Femur (tissue), 1 donor: Measurements from ENCODE around the gene BABAM2.
"Not testable (repeated sequence)": the region's sequence is repeated elsewhere in the genome, so short reads cannot be mapped to it uniquely, and the experiment has no call there.

ENCODE experiments used
- DNase-seq: peaks from one replicate; pipeline ENCODE4 v3.0.0-alpha.2; 2017

BABAM2 gene

GRCh38 chr2:27988306-27988705 is 97.8 kb downstream of the BABAM2 start:
- no peak for DNase-seq

GRCh38 chr2:27988718-27989117 is 98.2 kb downstream of the BABAM2 start:
- no peak for DNase-seq

GRCh38 chr2:27989149-27989548 is 98.6 kb downstream of the BABAM2 start:
- DNase-seq, result no peak

- DNase-seq, result no peak
These were observed 99.6 kb downstream of the BABAM2 start for GRCh38 chr2:27990030-27990590.

- no peak for DNase-seq
These were observed 100.6 kb downstream of the BABAM2 start for GRCh38 chr2:27991146-27991545.

GRCh38 chr2:27992787-27993401 is 102.4 kb downstream of the BABAM2 start:
- DNase-seq, result no peak

GRCh38 chr2:27993402-27993787 is 102.9 kb downstream of the BABAM2 start:
- no peak for DNase-seq

GRCh38 chr2:27993950-27994728 is 103.6 kb downstream of the BABAM2 start:
- DNase-seq, result no peak

- no peak for DNase-seq
These were observed 105.8 kb downstream of the BABAM2 start for GRCh38 chr2:27996156-27996922.

- DNase-seq, result no peak
These were observed 109.8 kb downstream of the BABAM2 start for GRCh38 chr2:28000287-28000686.

GRCh38 chr2:28002181-28002580 is 111.7 kb downstream of the BABAM2 start:
- DNase-seq, result no peak

GRCh38 chr2:28004086-28004485 is 113.6 kb downstream of the BABAM2 start:
- no peak for DNase-seq

- DNase-seq, result peak; percentile 27
These were observed 119.2 kb downstream of the BABAM2 start for GRCh38 chr2:28009732-28010131.

GRCh38 chr2:28011322-28011737 is 120.8 kb downstream of the BABAM2 start:
- DNase-seq, result no peak

GRCh38 chr2:28018474-28018873 is 127.9 kb downstream of the BABAM2 start:
- DNase-seq, result not testable (repeated sequence)

- not testable (repeated sequence) for DNase-seq
These were observed 129.0 kb downstream of the BABAM2 start for GRCh38 chr2:28019521-28019920.

GRCh38 chr2:28021898-28022297 is 131.4 kb downstream of the BABAM2 start:
- DNase-seq, result no peak

GRCh38 chr2:28025123-28025522 is 134.6 kb downstream of the BABAM2 start:
- no peak for DNase-seq

GRCh38 chr2:28026230-28026629 is 135.7 kb downstream of the BABAM2 start:
- not testable (repeated sequence) for DNase-seq

GRCh38 chr2:28028025-28028424 is 137.5 kb downstream of the BABAM2 start:
- no peak for DNase-seq

GRCh38 chr2:28030600-28030999 is 140.1 kb downstream of the BABAM2 start:
- DNase-seq, result peak; percentile 28

GRCh38 chr2:28032816-28033215 is 142.3 kb downstream of the BABAM2 start:
- DNase-seq, result no peak

- DNase-seq, result no peak
These were observed 144.2 kb downstream of the BABAM2 start for GRCh38 chr2:28034696-28035095.
